Measurements from ENCODE around the gene PRKAG2. TPM values are rescaled to one million over a fixed set of nuclear protein-coding genes. Genes with fewer than 3 reads are reported as not detected.

PRKAG2 gene
- polyA plus RNA-seq, 4 donors: 24.9 to 44.4 (median 28.2) TPM

- no peak for DNase-seq (ENCODE audit: low read depth in 4 of 4, low spot score in 2 of 4)
These were observed 141.6 kb downstream of the PRKAG2 start for GRCh38 chr7:151735186-151735850.

GRCh38 chr7:151732834-151733592, 143.9 kb downstream of the PRKAG2 start:
- DNase-seq (ENCODE audit: low read depth in 4 of 4, low spot score in 2 of 4): no peak

- no peak for DNase-seq (ENCODE audit: low read depth in 4 of 4, low spot score in 2 of 4)
These were observed 144.6 kb downstream of the PRKAG2 start for GRCh38 chr7:151732292-151732691.

GRCh38 chr7:151731022-151731441, 145.9 kb downstream of the PRKAG2 start:
- DNase-seq (ENCODE audit: low read depth in 4 of 4, low spot score in 2 of 4): no peak

GRCh38 chr7:151730591-151730990, 146.3 kb downstream of the PRKAG2 start:
- DNase-seq (ENCODE audit: low read depth in 4 of 4, low spot score in 2 of 4): no peak

GRCh38 chr7:151729521-151729921, 147.4 kb downstream of the PRKAG2 start:
- no peak for DNase-seq (ENCODE audit: low read depth in 4 of 4, low spot score in 2 of 4)

GRCh38 chr7:151728746-151729145, 148.2 kb downstream of the PRKAG2 start:
- DNase-seq (ENCODE audit: low read depth in 4 of 4, low spot score in 2 of 4): no peak

GRCh38 chr7:151728286-151728660, 148.6 kb downstream of the PRKAG2 start:
- DNase-seq (ENCODE audit: low read depth in 4 of 4, low spot score in 2 of 4): no peak

GRCh38 chr7:151727579-151728285, 149.2 kb downstream of the PRKAG2 start:
- DNase-seq (ENCODE audit: low read depth in 4 of 4, low spot score in 2 of 4): no peak

GRCh38 chr7:151726652-151727578, 150.0 kb downstream of the PRKAG2 start:
- no peak for DNase-seq (ENCODE audit: low read depth in 4 of 4, low spot score in 2 of 4)

- DNase-seq (ENCODE audit: low read depth in 4 of 4, low spot score in 2 of 4): no peak
These were observed 150.9 kb downstream of the PRKAG2 start for GRCh38 chr7:151725844-151726651.

GRCh38 chr7:151724920-151725584, 151.9 kb downstream of the PRKAG2 start:
- no peak for DNase-seq (ENCODE audit: low read depth in 4 of 4, low spot score in 2 of 4)

- no peak for DNase-seq (ENCODE audit: low read depth in 4 of 4, low spot score in 2 of 4)
These were observed 152.5 kb downstream of the PRKAG2 start for GRCh38 chr7:151724250-151724915.

GRCh38 chr7:151723321-151723720, 153.6 kb downstream of the PRKAG2 start:
- DNase-seq (ENCODE audit: low read depth in 4 of 4, low spot score in 2 of 4): no peak

GRCh38 chr7:151722533-151722932, 154.4 kb downstream of the PRKAG2 start:
- DNase-seq (ENCODE audit: low read depth in 4 of 4, low spot score in 2 of 4): no peak

GRCh38 chr7:151721694-151722093, 155.2 kb downstream of the PRKAG2 start:
- no peak for DNase-seq (ENCODE audit: low read depth in 4 of 4, low spot score in 2 of 4)

GRCh38 chr7:151721236-151721635, 155.7 kb downstream of the PRKAG2 start:
- DNase-seq (ENCODE audit: low read depth in 4 of 4, low spot score in 2 of 4): no peak

- no peak for DNase-seq (ENCODE audit: low read depth in 4 of 4, low spot score in 2 of 4)
These were observed 156.6 kb downstream of the PRKAG2 start for GRCh38 chr7:151720280-151720679.

GRCh38 chr7:151719897-151720242, 157.0 kb downstream of the PRKAG2 start:
- DNase-seq (ENCODE audit: low read depth in 4 of 4, low spot score in 2 of 4): no peak

Data from left renal cortex interstitium (tissue), 4 donors.